Measurements from ENCODE around the gene VCX2. TPM values are rescaled to one million over a fixed set of nuclear protein-coding genes. Genes with fewer than 3 reads are reported as not detected.
"Not testable (repeated sequence)": the region's sequence is repeated elsewhere in the genome, so short reads cannot be mapped to it uniquely, and the experiment has no call there.

The VCX2 gene
- total RNA-seq, 2 donors from 2014 or later: not detected

DNA sequence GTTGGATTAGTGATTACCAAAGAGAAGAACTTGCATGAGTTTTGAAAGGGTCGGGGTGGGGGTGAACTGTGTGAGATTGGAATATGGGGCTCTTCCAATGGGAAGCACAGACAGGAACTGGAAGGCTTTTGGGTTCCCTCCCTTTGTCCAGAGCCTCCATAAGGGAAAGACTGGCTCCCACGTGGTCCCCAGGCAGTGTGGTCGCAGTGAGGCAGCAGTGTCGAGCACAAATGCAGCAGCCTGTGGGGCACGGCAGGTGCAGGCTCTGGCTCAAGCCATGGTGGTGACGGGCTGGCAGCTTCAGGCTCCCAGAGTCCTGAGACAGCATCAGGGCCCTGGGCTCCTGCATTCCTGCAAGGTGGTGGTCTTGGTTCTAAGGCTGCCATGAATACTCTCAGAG, 45.5 kb downstream of the VCX2 start:
- Histone ChIP-seq H3K4me1 (ENCODE audit: control insufficient read depth in 1 of 2, low read depth in 2 of 2) (no peaks in the 10 kb centered on the region), H3K36me3 (no peaks in the 10 kb centered on the region), H3K9me3 (no peaks in the 10 kb centered on the region), H3K27me3 (replicated peaks; ENCODE audit: insufficient read depth) (no peaks in the 10 kb centered on the region), H3K27ac (no peak overlapping the region), H3K4me3 (no peak overlapping the region)
- ATAC-seq (ENCODE audit: insufficient number of reproducible peaks, low FRiP score, low read depth) (no peak), DNase-seq (ENCODE audit: low spot score) (no peak)
- TF ChIP-seq, protein P1, sequence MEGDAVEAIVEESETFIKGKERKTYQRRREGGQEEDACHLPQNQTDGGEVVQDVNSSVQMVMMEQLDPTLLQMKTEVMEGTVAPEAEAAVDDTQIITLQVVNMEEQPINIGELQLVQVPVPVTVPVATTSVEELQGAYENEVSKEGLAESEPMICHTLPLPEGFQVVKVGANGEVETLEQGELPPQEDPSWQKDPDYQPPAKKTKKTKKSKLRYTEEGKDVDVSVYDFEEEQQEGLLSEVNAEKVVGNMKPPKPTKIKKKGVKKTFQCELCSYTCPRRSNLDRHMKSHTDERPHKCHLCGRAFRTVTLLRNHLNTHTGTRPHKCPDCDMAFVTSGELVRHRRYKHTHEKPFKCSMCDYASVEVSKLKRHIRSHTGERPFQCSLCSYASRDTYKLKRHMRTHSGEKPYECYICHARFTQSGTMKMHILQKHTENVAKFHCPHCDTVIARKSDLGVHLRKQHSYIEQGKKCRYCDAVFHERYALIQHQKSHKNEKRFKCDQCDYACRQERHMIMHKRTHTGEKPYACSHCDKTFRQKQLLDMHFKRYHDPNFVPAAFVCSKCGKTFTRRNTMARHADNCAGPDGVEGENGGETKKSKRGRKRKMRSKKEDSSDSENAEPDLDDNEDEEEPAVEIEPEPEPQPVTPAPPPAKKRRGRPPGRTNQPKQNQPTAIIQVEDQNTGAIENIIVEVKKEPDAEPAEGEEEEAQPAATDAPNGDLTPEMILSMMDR (IDR thresholded peaks at IDR 0.05): no peak

DNA sequence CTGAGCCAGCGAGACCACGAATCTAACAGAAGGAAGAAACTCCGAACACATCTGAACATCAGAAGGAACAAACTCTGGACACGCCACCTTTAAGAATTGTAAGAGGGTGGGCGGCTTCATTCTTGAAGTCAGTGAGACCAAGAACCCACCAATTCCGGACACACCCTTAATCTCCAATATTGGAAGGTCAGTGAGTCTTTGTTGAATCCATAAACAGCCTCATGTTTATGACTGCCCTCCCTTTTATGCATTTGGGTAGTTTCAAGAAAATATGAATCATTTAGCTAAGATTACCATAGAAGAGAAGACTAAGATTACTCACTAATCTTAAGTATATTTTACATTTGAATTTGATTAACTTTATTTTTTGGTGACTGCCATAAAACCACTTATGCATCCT, 48.5 kb downstream of the VCX2 start:
- TF ChIP-seq, protein P1 (IDR thresholded peaks at IDR 0.05): no peak
- DNase-seq (ENCODE audit: low spot score) (no peak), ATAC-seq (ENCODE audit: insufficient number of reproducible peaks, low FRiP score, low read depth) (no peak)
- H3K4me3 ChIP-seq: no peak overlapping the region
- no peak overlapping the region for H3K27ac ChIP-seq
- no peaks in the 10 kb centered on the region for H3K27me3 ChIP-seq (replicated peaks; ENCODE audit: insufficient read depth)
- H3K9me3 ChIP-seq: no peaks in the 10 kb centered on the region
- H3K4me1 ChIP-seq (ENCODE audit: control insufficient read depth in 1 of 2, low read depth in 2 of 2): no peaks in the 10 kb centered on the region
- no peaks in the 10 kb centered on the region for H3K36me3 ChIP-seq

DNA sequence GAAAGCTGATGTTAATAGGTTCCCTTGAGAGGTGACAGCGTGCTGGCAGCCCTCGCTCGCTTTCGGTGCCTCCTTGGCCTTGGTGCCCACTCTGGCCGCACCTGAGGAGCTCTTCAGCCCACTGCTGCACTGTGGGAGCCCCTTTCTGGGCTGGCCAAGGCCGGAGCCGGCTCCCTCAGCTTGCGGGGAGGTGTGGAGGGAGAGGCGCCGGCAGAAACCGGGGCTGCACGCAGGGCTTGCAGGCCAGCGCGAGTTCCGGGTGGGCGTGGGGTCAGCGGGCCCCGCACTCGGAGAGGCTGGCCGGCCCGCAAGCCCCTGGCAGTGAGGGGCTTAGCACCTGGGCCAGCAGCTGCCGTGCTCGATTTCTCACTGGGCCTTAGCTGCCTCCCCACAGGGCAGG, 49.7 kb downstream of the VCX2 start:
- not testable (repeated sequence) for H3K27me3 ChIP-seq (replicated peaks; ENCODE audit: insufficient read depth); H3K27ac ChIP-seq; DNase-seq (ENCODE audit: low spot score); H3K4me1 ChIP-seq (ENCODE audit: control insufficient read depth in 1 of 2, low read depth in 2 of 2); H3K36me3 ChIP-seq; ATAC-seq (ENCODE audit: insufficient number of reproducible peaks, low FRiP score, low read depth); H3K9me3 ChIP-seq; H3K4me3 ChIP-seq

Other genes starting within 250 kb of the VCX2 start
- 10 to 100 TPM in 1 of 2 donors, under 1 TPM in 1; 0.95 to 11.6 TPM for gene PNPLA4, start 243.9 kb downstream of the VCX2 start, total RNA-seq